Thyroid gland (tissue), 4 donors: ENCODE data around the gene PGS1.

ENCODE experiments used
- POLR2A ChIP-seq, 2 donors: fragments of 450-650 bp; IDR thresholded peaks; one replicate each; pipeline ENCODE4 v1.6.1; 2017; ENCODE audit warnings: antibody characterized with exemption in 2 of 2, mild to moderate bottlenecking in 2 of 2, moderate library complexity in 1 of 2
- TF ChIP-seq, protein P1 (sequence below), 6 experiments: fragments of 200-600 bp in 3 of 6; fragments of 450-650 bp in 3 of 6; sonication (generic) in 3 of 6; IDR thresholded peaks; one replicate each; pipeline ENCODE4 v1.5.1; 2016 to 2019; ENCODE audit warnings: antibody characterized with exemption in 6 of 6, mild to moderate bottlenecking in 2 of 6, inconsistent platforms in 1 of 6, moderate library complexity in 1 of 6

GRCh38 chr17:78397681-78398101, 19.2 kb downstream of the PGS1 start:
- TF ChIP-seq, protein P1, sequence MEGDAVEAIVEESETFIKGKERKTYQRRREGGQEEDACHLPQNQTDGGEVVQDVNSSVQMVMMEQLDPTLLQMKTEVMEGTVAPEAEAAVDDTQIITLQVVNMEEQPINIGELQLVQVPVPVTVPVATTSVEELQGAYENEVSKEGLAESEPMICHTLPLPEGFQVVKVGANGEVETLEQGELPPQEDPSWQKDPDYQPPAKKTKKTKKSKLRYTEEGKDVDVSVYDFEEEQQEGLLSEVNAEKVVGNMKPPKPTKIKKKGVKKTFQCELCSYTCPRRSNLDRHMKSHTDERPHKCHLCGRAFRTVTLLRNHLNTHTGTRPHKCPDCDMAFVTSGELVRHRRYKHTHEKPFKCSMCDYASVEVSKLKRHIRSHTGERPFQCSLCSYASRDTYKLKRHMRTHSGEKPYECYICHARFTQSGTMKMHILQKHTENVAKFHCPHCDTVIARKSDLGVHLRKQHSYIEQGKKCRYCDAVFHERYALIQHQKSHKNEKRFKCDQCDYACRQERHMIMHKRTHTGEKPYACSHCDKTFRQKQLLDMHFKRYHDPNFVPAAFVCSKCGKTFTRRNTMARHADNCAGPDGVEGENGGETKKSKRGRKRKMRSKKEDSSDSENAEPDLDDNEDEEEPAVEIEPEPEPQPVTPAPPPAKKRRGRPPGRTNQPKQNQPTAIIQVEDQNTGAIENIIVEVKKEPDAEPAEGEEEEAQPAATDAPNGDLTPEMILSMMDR (IDR thresholded peaks at IDR 0.05), result no peak
- no peak for TF ChIP-seq POLR2A (IDR thresholded peaks at IDR 0.05)
